K562 (cell line): ENCODE measurements around the gene BICC1. TPM values are rescaled to one million over a fixed set of nuclear protein-coding genes. Genes with fewer than 3 reads are reported as not detected.

Experiments
- ATAC-seq: fragments of 200-7000 bp; cut with Tn5 transposase; 3 replicates; pipeline ENCODE4 v1.9.1; 2020; ENCODE audit warnings: moderate library complexity
- BruUV-seq: library from RNA; stranded (reverse); fragments of 400-500 nt; replicated peaks from 2 replicates; lab custom pipeline; 2021; lab: Mats Ljungman, UMichigan
- CTCF ChIA-PET: fragments of 300-600 bp; formaldehyde crosslinking; extraction: SDS; loops from one replicate; lab custom pipeline; 2021; ENCODE audit warnings: low intra/inter-chr PET ratio; lab: Yijun Ruan, JAX
- POLR2A ChIA-PET: fragments of 300-600, 350-650 bp; sonication (Branson Sonifier 250); formaldehyde crosslinking; extraction: SDS; loops from one replicate; lab custom pipeline; 2021; ENCODE audit warnings: antibody characterized with exemption, inconsistent platforms; lab: Yijun Ruan, JAX
- DNase-seq, 4 experiments: peaks; one replicate each; pipeline versions ENCODE4 v3.0.0 to v3.0.0-alpha.2; 2011 to 2018; ENCODE audit warnings: low spot score in 3 of 4, mixed read lengths in 3 of 4; ENCODE audit errors: extremely low read depth in 1 of 4
- FAIRE-seq: peaks from 2 replicates; lab custom pipeline; 2011; peaks lifted over from hg19 to GRCh38; lab: Jason Lieb, UNC
- H2AFZ ChIP-seq: 2 replicates; pipeline ENCODE4 v1.6.0; 2011; ENCODE audit warnings: low read depth, low read length, control low read depth, inconsistent platforms
- H3K27ac ChIP-seq: fragments of 200-600 bp; 3 replicates; pipeline ENCODE4 v1.8.0; 2011; ENCODE audit warnings: low read depth, mild to moderate bottlenecking, control low read depth, inconsistent platforms, low read length, moderate library complexity, mixed read lengths; ENCODE audit errors: extremely low read depth
- H3K27me3 ChIP-seq, 2 experiments: fragments of 300-600 bp in 1 of 2; 2 replicates in 1 of 2; 3 replicates in 1 of 2; pipeline versions ENCODE4 v1.6.0 to v1.8.0; 2011; ENCODE audit warnings: inconsistent platforms in 2 of 2, low read length in 2 of 2, mild to moderate bottlenecking in 1 of 2, mixed read lengths in 1 of 2, moderate library complexity in 1 of 2; ENCODE audit not compliant: control insufficient read depth in 2 of 2, insufficient read depth in 2 of 2
- H3K36me3 ChIP-seq: fragments of 300-600 bp; 3 replicates; pipeline ENCODE4 v1.8.0; 2011; ENCODE audit warnings: mild to moderate bottlenecking, low read length, inconsistent platforms; ENCODE audit not compliant: control insufficient read depth, insufficient read depth
- H3K4me1 ChIP-seq, 2 experiments: fragments of 200-600 bp in 1 of 2; replicated peaks in 1 of 2; 2 replicates in 1 of 2; 3 replicates in 1 of 2; pipeline versions ENCODE4 v1.5.1 to v1.8.0; 2011; ENCODE audit warnings: inconsistent platforms in 2 of 2, low read length in 2 of 2, mild to moderate bottlenecking in 1 of 2, mixed read lengths in 1 of 2, moderate library complexity in 1 of 2; ENCODE audit not compliant: control insufficient read depth in 2 of 2, insufficient read depth in 2 of 2
- H3K4me2 ChIP-seq: 2 replicates; pipeline ENCODE4 v1.6.1; 2011; ENCODE audit warnings: low read length, control low read depth, inconsistent platforms, mixed read lengths; ENCODE audit not compliant: insufficient read depth
- H3K4me3 ChIP-seq: fragments of 200-600 bp; sonication (generic), shearing (Covaris generic); 2 replicates; pipeline ENCODE4 v1.5.1; 2016; ENCODE audit warnings: control low read depth, inconsistent platforms
- H3K79me2 ChIP-seq: fragments of 200-600 bp; 3 replicates; pipeline ENCODE4 v1.8.0; 2011; ENCODE audit warnings: low read length, inconsistent platforms; ENCODE audit not compliant: control insufficient read depth, insufficient read depth
- H3K9ac ChIP-seq, 2 experiments: 2 replicates each; pipeline versions ENCODE4 v1.6.0 to v1.6.1; 2011; ENCODE audit warnings: low read depth in 2 of 2, low read length in 2 of 2, control low read depth in 1 of 2, inconsistent platforms in 1 of 2, mild to moderate bottlenecking in 1 of 2, mixed read lengths in 1 of 2; ENCODE audit not compliant: insufficient read depth in 1 of 2
- H3K9me1 ChIP-seq: one replicate; pipeline ENCODE4 v1.6.0; 2011; ENCODE audit warnings: inconsistent platforms, mild to moderate bottlenecking, low read length, moderate library complexity; ENCODE audit not compliant: control insufficient read depth, insufficient read depth
- H3K9me3 ChIP-seq: replicated peaks from 2 replicates; pipeline ENCODE4 v1.5.1; 2011; ENCODE audit warnings: low read depth, low read length, inconsistent platforms; ENCODE audit not compliant: control insufficient read depth, insufficient read depth
- H4K20me1 ChIP-seq: replicated peaks from 2 replicates; pipeline ENCODE4 v1.6.1; 2011; ENCODE audit warnings: low read length, inconsistent platforms, mixed read lengths; ENCODE audit not compliant: control insufficient read depth, insufficient read depth
- DMBX1 ChIP-seq: fragments of 250-450 bp; sonication (Bioruptor Pico); IDR thresholded peaks from 2 replicates; pipeline ENCODE4 v1.8.0; 2022; ENCODE audit warnings: inconsistent platforms, mild to moderate bottlenecking, moderate library complexity, borderline replicate concordance
- ESRRA ChIP-seq: fragments of 450-650 bp; IDR thresholded peaks from 2 replicates; pipeline ENCODE4 v1.6.1; 2014; ENCODE audit warnings: low read depth, mild to moderate bottlenecking, moderate library complexity, borderline replicate concordance
- GABPA ChIP-seq: fragments of 200-800 bp; sonication (Bioruptor generic); conservative IDR thresholded peaks from 2 replicates; pipeline ENCODE4 v1.6.1; 2016; ENCODE audit warnings: low read depth, missing genetic modification characterization, missing compliant biosample characterization
- JUND ChIP-seq, 2 experiments: IDR thresholded peaks; 2 replicates in 1 of 2; 3 replicates in 1 of 2; pipeline ENCODE4 v1.6.1; 2011; ENCODE audit warnings: borderline replicate concordance in 2 of 2, low read depth in 2 of 2, low read length in 2 of 2, improper control_type of control experiment in 1 of 2, missing biosample characterization in 1 of 2, missing genetic modification characterization in 1 of 2, missing genetic modification reagents in 1 of 2
- LCOR ChIP-seq: sonication (generic); formaldehyde crosslinking; IDR thresholded peaks from 2 replicates; pipeline ENCODE4 v1.8.0; 2022; ENCODE audit warnings: mild to moderate bottlenecking, missing genetic modification reagents
- NFATC3 ChIP-seq: fragments of 450-650 bp; IDR thresholded peaks from 2 replicates; pipeline ENCODE4 v1.6.1; 2017; ENCODE audit warnings: mild to moderate bottlenecking
- NFYB ChIP-seq: IDR thresholded peaks from 2 replicates; pipeline ENCODE4 v1.6.1; 2011; ENCODE audit warnings: mild to moderate bottlenecking, moderate library complexity; ENCODE audit not compliant: insufficient read length; ENCODE audit errors: extremely low read depth
- NR1H2 ChIP-seq: sonication (generic); formaldehyde crosslinking; IDR thresholded peaks from 2 replicates; pipeline ENCODE4 v1.4.0; 2020; ENCODE audit warnings: mild to moderate bottlenecking, missing genetic modification reagents
- NR2F6 ChIP-seq: fragments of 450-650 bp; formaldehyde crosslinking; IDR thresholded peaks from 2 replicates; pipeline ENCODE4 v1.4.0; 2020; ENCODE audit warnings: mild to moderate bottlenecking
- NRF1 ChIP-seq, 2 experiments: fragments of 450-650 bp; IDR thresholded peaks in 1 of 2; conservative IDR thresholded peaks in 1 of 2; 2 replicates each; pipeline ENCODE4 v1.6.1; 2014; ENCODE audit warnings: mild to moderate bottlenecking in 2 of 2
- SMARCA5 ChIP-seq: fragments of 450-650 bp; IDR thresholded peaks from 2 replicates; pipeline ENCODE4 v1.6.1; 2016
- THAP7 ChIP-seq: fragments of 250-450 bp; sonication (Bioruptor Pico); IDR thresholded peaks from 2 replicates; pipeline ENCODE4 v1.5.0; 2021
- ZFX ChIP-seq: sonication (generic); formaldehyde crosslinking; IDR thresholded peaks from 2 replicates; pipeline ENCODE4 v1.8.0; 2022; ENCODE audit warnings: mild to moderate bottlenecking, missing genetic modification reagents, moderate library complexity
- ZNF175 ChIP-seq: fragments of 200-800 bp; sonication (Bioruptor generic); IDR thresholded peaks from 2 replicates; pipeline ENCODE4 v1.6.1; 2016; ENCODE audit warnings: low read depth, mild to moderate bottlenecking, missing genetic modification characterization, missing compliant biosample characterization
- ZNF217 ChIP-seq: sonication (generic); formaldehyde crosslinking; IDR thresholded peaks from 2 replicates; pipeline ENCODE4 v1.8.0; 2022; ENCODE audit warnings: mild to moderate bottlenecking, missing genetic modification reagents
- ZNF324 ChIP-seq: fragments of 250-450 bp; sonication (Bioruptor Pico); IDR thresholded peaks from 2 replicates; pipeline ENCODE4 v1.4.0; 2020; ENCODE audit warnings: mild to moderate bottlenecking
- ZNF778 ChIP-seq: fragments of 450-650 bp; formaldehyde crosslinking; IDR thresholded peaks from 2 replicates; pipeline ENCODE4 v1.4.0; 2020; ENCODE audit warnings: mild to moderate bottlenecking, moderate library complexity
- WGBS: fragments of 100-300 bp; shearing (Covaris generic); methylation state at CpG from one replicate; pipeline ENCODE4 v1.1.6; 2016; ENCODE audit warnings: low coverage, mixed read lengths; ENCODE audit not compliant: insufficient coverage; ENCODE audit errors: missing lambda C conversion rate; 5-methylcytosine and 5-hydroxymethylcytosine counted together
- in situ Hi-C: fragments of 300-500 bp; cut with MboI; formaldehyde crosslinking; loops from 4 replicates; pipeline ENCODE4 v1.15.0; 2018; ENCODE audit warnings: inconsistent platforms, mixed read lengths
- intact Hi-C: fragments of 100-400 bp; cut with micrococcal nuclease; formaldehyde crosslinking; loops from 2 replicates; pipeline ENCODE4 v1.14.2; 2022
- polyA plus RNA-seq, 8 experiments: library from polyadenylated mRNA; depleted of rRNA in 4 of 8; stranded (reverse) in 5 of 8; unstranded in 3 of 8; fragments of >200 nt; fragmentation: Nextera tagmentation in 2 of 8; fragmentation: Illumina TruSeq in 1 of 8; extraction: Ambion mirVana in 2 of 8; extraction: Trizol in 1 of 8; gene quantifications; 2 replicates each; pipeline versions ENCODE4 v1.2.1 to v1.2.3, GENCODE V29; 2011 to 2014; ENCODE audit warnings: inconsistent platforms in 1 of 8, missing spikeins in 1 of 8
- total RNA-seq, 7 experiments: library from RNA; depleted of rRNA in 6 of 7; stranded (reverse); fragments of >200 nt in 6 of 7; fragmentation: Illumina TruSeq in 2 of 7; extraction: Trizol in 2 of 7; gene quantifications; 2 replicates each; pipeline versions ENCODE4 v1.2.1 to v1.2.3, GENCODE V29; 2011 to 2021; ENCODE audit warnings: low replicate concordance in 1 of 7
- TF ChIP-seq, protein P1 (sequence below): fragments of 250-450 bp; sonication (Bioruptor Pico); IDR thresholded peaks from 2 replicates; pipeline ENCODE4 v1.8.0; 2022; ENCODE audit warnings: moderate library complexity, mild to moderate bottlenecking, inconsistent platforms

The BICC1 gene
- total and polyA plus RNA-seq, 9 of the 15 experiments (the other 6 are each of a cell fraction or from before 2014, with no cell fraction given): not detected

DNA sequence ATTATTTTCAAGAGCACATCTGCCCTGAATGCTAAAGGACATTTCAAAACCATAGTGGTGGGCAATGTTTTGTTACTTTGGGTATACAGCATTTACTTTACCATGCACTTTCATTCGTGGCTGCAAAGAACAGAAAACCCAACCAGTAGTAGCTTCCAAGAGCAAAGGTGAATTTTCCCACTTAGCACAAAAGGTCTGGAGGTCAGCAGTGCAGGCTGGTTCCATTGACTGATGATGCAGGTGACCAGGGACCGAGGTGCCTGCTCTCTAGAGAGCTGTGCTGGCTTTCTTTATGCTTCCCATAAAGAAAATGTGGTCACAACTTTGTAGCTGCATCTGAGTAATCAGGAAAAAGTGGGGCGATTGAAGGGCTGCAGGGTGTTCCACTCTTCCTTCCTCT lies 240.0 kb downstream of the BICC1 start:
- no peaks in the 10 kb centered on the region for H4K20me1 ChIP-seq
- intact Hi-C loops: no loop called here
- H3K9ac ChIP-seq: no peak overlapping the region
- no peak overlapping the region for H3K4me2 ChIP-seq
- in situ Hi-C loops: no loop called here
- H3K27me3 ChIP-seq: no peaks in the 10 kb centered on the region
- no TSS peak for BruUV-seq
- H2AFZ ChIP-seq: no peak overlapping the region
- TF ChIP-seq LCOR: no peak
- no peak for TF ChIP-seq DMBX1 (CRISPR knock-in tag)
- TF ChIP-seq ZNF778 (CRISPR knock-in tag): no peak
- TF ChIP-seq ZNF217: no peak
- TF ChIP-seq SMARCA5: no peak
- TF ChIP-seq NR2F6 (CRISPR knock-in tag): no peak
- H3K9me3 ChIP-seq: no peaks in the 10 kb centered on the region
- no peaks in the 10 kb centered on the region for H3K36me3 ChIP-seq
- ChIA-PET CTCF (no interaction called here), POLR2A (no interaction called here)
- no peak overlapping the region for H3K4me3 ChIP-seq
- WGBS: 0% methylated on average over 3 of the region's 3 CpGs
- no peak overlapping the region for H3K27ac ChIP-seq
- no peak for DNase-seq
- no peaks in the 10 kb centered on the region for H3K4me1 ChIP-seq
- no peak for ATAC-seq
- no peaks in the 10 kb centered on the region for H3K79me2 ChIP-seq
- no peaks in the 10 kb centered on the region for H3K9me1 ChIP-seq
- FAIRE-seq: no peak

- no peaks in the 10 kb centered on the region for H3K79me2 ChIP-seq
- H3K27me3 ChIP-seq: no peaks in the 10 kb centered on the region
- no peak for FAIRE-seq
- H2AFZ ChIP-seq: no peak overlapping the region
- no peak overlapping the region for H3K4me2 ChIP-seq
- no peak overlapping the region for H3K27ac ChIP-seq
- H3K4me1 ChIP-seq: no peaks in the 10 kb centered on the region
- intact Hi-C loops: no loop called here
- ChIA-PET POLR2A (no interaction called here), CTCF (no interaction called here)
- no peaks in the 10 kb centered on the region for H3K9me3 ChIP-seq
- in situ Hi-C loops: no loop called here
- H3K9me1 ChIP-seq: no peaks in the 10 kb centered on the region
- DNase-seq: no peak
- no peak overlapping the region for H3K4me3 ChIP-seq
- ATAC-seq: no peak
- 0% methylated on average over 2 of the region's 2 CpGs for WGBS
- BruUV-seq: no TSS peak
- no peaks in the 10 kb centered on the region for H3K36me3 ChIP-seq
- H4K20me1 ChIP-seq: no peaks in the 10 kb centered on the region
- H3K9ac ChIP-seq: no peak overlapping the region
- TF ChIP-seq ZNF324 (CRISPR knock-in tag) (no peak), NFATC3 (no peak), ZFX (no peak), ZNF175 (no peak), GABPA (no peak), ESRRA (no peak), NRF1 (conservative IDR thresholded peaks at IDR 0.05 in 1 of 2, IDR thresholded peaks at IDR 0.05 in 1 of 2) (no peak), JUND (IDR thresholded peaks at IDR 0.05; ENCODE audit: borderline replicate concordance, low read depth, low read length) (no peak), JUND (tag; IDR thresholded peaks at IDR 0.05; ENCODE audit: borderline replicate concordance, low read depth, low read length) (no peak), NR1H2 (no peak), THAP7 (CRISPR knock-in tag) (no peak), NFYB (no peak)
- TF ChIP-seq, protein P1, sequence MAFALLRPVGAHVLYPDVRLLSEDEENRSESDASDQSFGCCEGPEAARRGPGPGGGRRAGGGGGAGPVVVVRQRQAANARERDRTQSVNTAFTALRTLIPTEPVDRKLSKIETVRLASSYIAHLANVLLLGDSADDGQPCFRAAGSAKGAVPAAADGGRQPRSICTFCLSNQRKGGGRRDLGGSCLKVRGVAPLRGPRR (CRISPR knock-in tag): no peak
Measured at GRCh38 chr10:58753425-58753824, 240.8 kb downstream of the BICC1 start.
